AG08395 (cell line): ENCODE results near the gene SCARB1.

ENCODE experiments used
- DNase-seq: peaks from one replicate; pipeline ENCODE4 v3.0.0; 2012; ENCODE audit warnings: mixed read lengths, low spot score

The SCARB1 gene

DNA sequence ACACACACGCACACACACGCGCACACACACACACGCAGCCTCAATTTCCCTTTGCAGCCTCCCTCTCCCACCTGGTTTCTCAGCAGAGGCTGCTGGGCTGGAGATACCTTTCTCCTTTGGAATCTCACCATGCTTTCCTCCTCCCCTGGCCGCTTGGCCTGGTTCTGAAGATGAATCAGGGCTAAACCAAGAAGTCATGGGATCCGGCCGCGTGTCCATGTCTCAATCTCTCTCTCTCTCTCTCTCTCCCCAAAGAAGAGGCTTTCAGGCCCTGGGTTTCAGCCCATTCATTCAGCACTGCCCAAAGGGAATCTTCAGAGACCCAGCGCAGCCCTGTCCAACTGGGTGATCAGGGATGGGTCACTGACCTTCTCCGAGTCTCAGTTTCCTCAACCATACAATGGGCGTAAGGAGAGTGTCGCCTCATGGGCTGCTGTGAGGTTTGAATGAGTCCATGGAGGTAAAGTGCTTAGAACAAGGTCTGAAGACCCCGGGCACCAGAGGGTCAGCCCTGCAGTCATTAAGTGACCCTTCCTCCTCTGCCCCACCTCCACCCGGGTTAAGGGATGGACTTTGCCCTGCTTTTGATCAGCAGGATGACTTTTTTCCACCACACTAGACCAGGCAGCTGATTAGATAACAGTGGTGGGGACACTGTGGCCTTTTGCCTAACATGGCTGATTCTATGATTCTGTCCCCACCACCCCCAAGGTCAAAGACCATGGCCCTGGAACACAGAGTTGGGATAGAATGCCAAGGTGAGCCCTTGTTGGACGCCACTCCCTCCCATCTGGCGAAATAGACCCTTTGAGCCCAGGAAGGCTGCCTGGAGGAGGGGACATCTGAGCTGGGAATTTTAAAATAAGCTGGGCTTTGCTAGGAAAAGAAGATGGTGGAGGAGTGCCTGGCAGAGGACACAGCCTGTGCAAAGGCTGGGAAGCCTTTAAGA is 42.1 kb downstream of the SCARB1 start:
- DNase-seq = no peak

DNA sequence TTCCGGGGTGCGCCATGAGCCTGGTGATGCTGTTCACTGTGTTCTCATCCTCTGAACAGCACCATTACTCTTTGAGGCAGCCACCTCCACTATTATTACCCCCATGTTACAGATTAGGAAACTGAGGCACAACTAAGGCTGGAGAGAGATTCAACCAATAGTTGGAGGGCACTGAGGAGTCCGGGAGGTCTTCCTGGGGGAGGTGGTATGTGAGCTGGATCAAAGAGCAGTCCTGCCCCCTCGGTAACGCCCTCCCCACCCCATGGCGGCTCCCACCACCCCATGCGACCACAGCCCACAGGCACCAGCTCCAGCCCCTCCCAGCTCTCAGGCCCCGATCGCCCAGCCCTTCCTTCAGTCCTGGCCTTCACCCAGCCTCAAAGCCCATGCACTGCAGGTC is 43.5 kb downstream of the SCARB1 start:
- DNase-seq = no peak

DNA sequence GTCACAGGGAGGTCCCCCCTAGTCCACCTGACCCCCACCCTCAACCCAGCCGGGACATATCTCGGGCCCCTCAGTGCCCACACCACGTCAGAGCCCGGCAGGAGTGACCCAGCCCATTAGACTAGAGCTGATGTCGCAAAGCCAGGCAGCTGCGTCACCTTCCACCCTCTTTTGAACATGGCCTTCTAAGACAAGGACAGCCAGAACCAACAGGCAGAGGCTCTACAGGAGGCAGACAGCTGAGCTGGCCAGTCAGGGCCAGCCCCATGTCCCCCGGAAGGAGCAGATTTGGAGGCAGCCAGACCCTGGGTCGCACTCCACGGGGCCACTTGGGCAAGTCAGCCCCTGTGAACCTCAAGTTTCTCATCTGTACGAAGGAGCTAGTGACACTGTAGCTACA is 44.1 kb downstream of the SCARB1 start:
- no peak for DNase-seq

DNA sequence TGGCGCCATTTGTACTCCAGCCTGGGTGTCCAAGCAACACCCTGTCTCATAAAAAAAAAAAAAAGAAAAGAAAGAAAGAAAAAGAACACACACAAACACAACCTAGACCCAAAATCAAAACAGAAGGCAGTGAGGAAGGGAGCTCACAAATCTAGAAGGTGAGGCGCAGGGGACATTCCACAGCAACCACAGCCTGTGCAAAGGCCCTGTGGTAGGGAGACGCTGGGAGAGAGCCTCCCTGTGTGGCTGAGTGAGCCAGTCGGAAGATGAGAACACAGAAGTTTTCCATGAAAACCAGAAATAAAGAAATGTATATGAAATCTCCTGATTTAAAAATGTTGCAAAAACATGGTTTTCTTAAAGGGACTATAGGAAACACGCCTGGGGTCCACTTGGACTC is 44.6 kb downstream of the SCARB1 start:
- no peak for DNase-seq

DNA sequence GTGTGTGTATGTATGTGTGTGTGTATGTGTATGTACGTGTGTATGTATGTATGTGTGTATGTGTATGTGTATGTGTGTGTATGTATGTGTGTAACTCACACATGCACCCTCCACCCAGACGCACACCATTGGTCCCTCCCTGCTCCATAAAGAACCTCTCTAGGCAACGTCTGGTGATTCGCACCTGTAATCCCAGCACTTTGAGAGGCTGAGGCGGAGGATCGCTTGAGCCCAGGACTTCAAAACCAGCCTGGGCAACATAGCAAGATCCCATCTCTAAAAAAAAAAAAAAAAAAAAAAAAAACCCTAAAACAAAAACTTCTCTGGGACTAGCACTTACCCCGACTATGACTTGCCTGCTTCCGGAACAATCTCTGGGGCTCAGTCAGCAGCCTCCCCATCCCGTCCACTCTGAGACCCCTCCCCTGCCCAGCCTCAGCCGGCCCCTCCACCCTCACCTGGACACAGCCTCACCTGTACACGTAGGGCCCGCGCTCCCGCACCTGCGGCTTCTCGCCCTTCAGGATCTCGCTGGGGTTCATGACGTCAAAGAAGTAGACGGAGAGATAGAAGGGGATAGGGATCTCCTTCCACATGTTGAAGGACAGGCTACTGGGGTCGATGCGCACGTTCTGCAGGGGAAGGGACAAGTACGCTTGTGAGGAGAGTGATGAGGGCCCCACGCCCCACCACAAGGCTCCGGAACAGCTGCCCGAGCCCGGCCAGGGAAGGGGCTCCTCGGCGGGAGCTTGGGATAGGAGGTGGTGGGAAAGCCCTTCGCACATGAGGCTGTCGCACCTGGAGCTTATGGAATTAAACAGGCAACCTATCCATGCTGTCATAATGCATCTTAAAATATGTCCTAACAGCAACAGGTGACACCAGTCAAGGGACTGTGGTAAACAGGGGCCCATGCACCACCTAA is 46.3 kb downstream of the SCARB1 start:
- no peak for DNase-seq

DNA sequence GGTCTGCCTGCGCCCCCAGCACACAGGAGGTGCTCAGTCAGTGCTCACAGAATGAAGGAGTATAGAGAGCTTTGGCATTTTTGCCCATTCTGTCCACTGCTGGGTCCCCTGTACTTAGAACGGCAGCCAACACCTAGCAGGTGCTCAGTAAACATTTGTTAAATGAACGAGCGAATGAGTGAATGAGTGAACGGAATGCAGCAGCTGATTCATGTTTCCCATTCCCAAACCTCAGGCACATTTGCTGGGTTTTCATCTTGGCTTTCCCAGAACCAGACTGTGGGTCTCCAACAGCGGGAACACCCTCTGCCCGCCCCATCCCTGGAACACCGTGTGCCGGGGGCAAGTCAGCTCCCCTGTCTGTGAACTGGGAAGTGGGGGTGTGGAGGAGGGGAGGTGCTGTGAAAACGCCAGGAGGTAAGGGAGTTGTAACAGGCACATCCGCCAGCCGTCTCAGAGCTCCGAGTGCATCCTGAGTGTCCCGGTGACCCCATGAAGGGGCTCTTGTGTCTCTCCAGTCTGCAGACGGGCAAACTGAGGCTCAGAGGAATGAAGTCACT is 47.3 kb downstream of the SCARB1 start:
- DNase-seq = no peak

DNA sequence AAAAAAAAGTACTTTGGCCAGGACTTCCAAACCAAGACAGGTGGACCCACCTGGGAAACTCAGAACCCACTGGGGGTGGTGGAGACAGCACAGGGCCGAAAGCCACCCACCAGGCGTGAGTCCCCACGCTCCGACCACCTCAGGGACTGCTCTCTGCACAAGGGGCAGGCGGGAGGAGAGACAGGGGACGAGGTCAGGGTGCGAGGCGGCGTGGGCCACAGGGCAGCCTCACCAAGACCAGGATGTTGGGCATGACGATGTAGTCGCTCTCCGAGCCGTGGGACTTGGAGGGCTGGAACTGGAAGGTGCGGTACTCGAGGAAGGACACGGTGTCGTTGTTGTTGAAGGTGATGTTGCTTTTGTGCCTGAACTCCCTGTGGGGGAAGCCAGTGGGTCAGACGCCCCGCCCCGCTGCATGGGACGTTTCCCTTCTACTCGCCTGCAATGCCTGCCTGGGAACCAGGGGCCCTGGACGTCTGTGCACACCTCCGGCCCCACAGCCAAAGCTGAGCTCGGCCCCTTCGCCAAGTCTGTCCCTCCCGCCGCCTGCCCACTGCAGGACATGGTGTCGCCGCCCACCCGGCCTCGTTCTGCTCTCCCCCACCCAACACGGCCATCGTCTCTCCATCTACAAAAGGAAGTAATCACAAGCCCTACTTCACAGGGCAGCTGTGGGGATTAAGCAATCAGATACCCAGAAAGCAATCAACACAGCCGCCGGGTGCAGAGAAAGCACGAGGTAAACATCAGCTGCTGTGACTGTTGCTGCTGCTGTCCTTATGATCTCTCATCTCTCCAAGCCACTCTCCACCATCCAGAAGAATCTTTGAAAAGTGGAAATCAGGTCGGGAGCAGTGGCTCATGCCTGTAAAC is 48.7 kb downstream of the SCARB1 start:
- DNase-seq = peak; percentile 36

DNA sequence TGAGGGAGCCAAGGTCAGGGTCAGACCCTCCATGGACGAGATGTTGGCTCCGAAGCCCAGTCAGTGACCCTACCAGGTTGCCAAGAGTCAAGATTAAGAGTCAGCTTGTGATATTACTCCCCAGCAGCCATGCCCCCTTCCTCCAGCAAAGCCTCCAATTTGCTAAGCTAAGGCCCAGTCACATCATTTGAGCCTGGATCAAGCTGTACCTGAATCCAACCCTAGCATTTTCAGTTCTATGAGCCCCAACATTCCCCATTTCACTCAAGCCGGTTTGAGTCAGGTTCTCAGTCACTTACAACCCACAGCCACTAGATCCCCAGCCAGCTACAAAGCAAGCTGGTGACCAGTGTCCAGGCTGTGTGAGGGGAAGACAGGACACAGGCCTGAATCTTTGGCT is 49.9 kb downstream of the SCARB1 start:
- DNase-seq = no peak

DNA sequence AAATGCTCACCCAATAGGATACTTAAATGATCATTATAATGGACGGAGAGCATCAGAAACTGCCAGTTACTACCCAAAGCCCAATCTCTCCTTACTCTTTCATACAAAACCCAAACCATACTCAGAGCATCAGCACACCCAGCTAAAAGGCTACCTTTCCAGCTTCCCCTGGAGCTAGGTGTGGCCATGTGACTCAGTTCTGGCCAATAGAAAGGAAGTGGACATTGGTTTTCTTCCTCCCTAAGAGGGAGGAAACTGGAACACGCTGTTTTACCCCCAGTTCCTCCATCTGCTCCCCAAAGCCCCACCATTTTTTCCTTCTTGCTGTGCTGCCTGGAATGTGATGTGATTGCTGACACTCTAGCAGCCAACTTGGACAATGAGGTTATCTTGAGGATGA is 50.7 kb downstream of the SCARB1 start:
- DNase-seq = no peak

DNA sequence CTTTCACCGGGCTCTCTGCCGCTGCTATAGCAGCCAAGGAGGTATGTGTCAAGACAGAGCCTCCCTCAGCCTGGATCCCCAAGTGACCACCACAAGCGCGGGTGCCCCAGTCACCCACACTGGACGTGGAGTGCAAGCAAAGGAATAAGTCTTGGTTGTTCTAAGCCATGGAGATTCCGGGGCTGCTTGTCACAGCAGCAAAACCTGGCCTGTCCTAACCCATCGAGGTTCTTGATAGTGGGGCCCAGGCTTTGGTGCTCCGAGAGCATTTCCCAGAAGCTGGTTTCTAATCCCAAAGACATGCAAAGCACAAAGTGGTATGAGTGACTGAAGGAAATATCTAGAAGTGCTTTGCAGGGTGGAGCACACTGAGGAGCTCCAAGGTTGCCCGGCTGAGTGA is 51.3 kb downstream of the SCARB1 start:
- no peak for DNase-seq

DNA sequence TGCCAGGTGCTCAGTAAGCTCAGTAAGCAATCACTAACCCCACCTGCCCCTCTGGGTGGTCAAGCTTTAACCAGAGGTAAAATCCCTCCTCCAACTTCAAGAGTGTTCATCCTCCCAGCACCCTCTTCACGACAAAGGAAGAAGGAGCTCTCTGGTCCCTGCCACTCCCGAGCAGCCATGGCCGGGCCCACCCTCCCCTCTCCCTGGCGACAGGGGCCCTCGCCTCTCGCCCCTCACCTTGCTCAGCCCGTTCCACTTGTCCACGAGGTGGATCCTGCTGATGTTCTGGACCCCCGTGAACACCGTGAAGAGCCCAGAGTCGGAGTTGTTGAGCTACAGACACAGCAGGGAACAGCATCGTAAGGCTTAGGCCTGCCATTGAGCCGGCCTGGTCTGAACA is 52.0 kb downstream of the SCARB1 start:
- DNase-seq = no peak

DNA sequence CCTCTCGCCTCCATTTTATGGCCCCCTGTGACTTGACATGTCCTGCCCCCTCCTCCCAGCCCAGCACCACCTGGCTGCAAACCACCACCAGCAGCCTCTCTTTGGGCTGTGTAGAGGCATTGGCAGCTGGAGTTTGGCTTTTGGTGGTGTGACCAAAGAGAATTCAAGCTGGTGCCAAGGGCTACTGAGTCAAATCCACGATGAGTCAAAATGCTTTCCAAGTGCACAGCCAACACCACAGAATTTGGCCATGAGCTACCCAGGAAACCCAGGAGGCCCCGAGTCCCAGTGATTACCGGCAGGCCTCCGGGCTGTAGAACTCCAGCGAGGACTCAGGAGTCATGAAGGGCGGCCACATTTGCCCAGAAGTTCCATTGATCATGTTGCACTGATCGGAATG is 53.8 kb downstream of the SCARB1 start:
- peak; percentile 73 for DNase-seq

DNA sequence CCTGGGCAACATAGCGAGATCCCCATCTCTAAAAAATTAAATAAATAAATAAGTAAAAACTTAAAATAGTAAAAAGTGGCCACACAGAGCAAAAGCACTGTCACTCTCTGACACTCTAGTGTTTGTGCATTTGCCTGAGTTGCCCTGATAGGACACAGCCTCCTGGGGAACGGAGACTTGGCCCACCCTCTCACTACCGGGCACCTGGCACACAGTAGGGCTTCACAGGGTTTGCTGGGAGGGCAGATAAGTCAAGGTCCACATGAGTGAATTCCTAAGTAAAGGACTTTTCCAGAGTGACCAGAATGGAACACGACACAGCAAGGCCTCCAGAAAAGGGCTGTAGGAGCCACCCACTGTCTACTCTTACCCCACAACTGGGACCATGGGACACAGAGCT is 54.3 kb downstream of the SCARB1 start:
- no peak for DNase-seq

DNA sequence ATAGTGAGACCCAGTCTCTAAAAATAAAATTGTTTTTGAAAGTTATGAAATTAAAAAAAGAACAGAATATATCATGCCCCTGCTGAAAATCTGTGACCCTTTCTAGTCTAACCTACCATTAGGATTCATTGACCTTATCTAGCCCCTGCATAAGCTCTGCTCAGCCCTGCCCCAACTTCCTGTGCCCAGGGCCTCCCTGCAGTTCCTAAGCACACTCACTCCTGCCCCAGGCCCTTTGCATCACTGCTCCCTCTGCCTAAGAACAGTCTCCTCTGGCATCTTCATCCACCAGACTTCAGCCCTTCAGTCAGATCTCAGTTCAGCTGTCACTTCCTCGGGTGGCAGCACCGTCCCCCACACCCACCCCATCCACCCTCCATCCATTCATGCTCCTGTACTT is 55.4 kb downstream of the SCARB1 start:
- DNase-seq = no peak

DNA sequence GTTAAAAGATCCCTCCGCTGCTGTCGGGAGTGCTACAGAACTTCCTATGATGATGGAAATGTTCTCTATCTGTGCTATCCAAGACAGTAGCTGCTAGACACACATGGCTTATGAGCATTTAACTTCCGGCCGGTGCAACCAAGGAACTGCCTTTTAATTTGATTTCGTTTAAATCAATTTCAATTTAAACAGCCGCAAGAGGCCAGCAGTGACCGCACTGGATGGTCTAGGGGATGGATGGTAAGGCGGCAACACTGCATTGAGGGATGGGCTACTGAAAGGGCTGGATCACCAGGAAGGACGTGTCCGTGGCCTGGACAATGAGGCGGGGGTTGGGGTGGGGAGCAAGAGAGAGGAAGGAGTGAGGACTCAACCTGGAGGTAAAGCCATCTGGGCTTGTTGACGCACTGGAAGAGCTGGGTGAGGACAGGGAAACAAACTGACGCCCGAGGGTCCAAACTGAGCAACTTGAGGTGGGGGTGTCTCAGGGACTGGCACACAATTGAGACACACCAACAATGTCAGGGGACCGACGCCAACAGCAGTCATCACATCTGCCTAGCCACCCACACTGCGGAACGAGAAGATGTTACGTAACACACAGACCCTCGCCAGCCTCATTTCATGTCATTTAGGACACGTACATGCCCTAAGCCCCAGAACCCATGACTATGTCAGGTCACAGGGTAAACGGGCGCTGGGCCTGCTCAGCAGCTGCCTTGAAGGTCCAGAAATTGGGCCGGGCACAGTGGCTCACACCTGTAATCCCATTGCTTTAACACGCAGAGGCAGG is 57.6 kb downstream of the SCARB1 start:
- no peak for DNase-seq

DNA sequence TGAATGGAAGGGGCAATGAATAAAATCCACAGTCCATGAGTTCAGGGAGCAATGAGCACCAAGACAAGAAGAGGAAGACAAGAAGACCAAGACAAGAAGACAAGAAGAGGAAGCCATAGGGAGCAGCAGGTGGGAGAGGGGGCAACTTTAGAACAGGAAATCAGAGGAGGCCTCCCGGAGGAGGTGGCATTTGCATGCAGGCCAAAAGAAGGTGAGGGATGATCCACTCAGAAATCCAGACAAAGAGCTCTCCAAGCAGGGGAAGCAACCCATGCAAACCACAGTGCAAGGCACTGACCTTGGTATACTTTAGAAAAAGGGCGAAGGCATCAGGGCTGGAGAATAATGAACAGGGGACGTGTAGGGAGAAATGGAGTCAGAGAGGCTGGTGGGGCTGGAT is 58.6 kb downstream of the SCARB1 start:
- DNase-seq = no peak

DNA sequence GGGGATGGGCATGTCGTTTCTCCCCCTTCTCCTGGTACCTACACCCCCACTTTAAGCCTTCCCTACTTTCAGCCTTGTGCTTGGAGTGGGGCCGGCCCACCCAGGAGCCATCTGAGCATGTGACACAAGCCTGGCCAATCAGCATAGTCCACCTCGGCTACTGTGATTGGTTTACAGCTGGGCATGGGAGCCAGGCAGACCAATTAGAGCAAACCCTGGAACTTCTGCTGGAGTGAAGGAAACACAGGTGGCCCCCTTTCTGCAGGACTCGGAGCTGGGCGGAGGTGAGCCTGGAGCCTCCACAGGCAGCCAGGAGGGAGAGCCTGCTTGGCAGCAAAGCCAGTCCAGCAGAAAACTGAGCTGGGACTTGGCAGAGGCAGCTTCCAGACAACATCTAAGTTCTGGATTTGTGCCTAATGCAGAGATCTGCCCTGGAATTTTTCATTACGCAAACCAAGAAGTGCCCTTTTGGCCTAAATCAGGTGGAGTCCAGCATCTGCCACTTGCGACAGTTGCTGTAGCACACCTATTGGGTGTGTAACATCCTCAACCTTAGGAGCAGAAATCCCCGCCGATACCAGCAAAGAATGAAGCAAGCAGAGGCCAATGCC is 59.5 kb downstream of the SCARB1 start:
- peak; percentile 19 for DNase-seq

DNA sequence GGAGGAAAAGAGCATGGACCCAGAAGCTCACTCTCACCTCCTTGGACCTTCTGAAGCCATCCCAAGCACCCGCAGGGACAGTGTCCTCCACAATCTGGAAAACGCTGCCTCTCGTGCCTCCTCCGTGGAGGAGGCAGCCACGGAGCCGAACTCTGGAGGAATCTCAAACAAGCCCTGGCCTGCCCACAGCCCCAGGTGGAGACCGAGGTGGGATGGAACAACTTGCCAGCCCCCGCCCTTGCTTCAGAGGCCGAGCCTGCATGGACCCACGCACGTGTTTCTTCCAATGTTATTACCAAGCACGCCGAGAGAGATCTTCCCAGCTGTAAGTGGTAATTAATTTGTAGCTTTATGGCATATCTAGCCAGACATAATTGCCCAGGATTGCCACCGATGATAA is 61.3 kb downstream of the SCARB1 start:
- no peak for DNase-seq

DNA sequence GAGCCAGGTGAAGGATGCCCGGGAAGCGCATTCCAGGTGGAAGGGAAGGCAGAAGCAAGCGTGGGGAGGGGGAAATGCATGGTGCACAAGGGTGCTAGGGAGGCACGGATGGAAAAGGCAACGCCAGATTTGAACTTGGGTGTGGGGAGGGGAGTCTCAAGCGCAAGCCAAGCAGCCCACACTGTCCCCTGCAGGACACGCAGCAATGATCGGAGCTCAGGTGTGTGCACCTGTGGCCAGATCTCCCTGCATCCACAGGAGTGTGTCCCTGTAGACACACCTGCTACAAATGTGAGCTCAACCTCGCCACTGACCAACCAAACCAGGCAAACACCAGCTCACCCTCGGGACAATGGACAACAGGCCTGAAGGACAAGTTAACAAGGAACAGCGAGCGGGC is 63.2 kb downstream of the SCARB1 start:
- DNase-seq = no peak

DNA sequence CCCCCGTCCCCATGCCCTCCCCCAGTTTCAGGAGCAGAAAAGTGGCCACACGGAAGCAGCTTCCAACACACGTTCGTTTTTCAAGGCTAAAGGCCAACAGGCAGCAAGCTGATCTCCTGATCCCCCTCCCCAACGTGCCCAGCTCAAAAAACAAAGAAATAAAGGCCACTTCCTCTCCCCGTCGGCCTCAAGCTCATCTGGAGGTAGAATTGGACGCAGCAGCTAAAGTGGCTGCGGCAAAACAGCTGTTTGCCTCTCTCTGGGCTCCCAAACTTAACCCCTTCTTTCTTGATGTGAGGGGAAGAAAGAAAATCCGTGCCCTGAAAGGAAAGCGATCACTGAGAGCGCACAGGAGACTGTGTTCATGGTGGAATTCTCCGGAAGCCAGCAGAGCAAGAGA is 66.3 kb downstream of the SCARB1 start:
- no peak for DNase-seq
